K562 (cell line): ENCODE results near the gene GPR15. TPM values are rescaled to one million over a fixed set of nuclear protein-coding genes. Genes with fewer than 3 reads are reported as not detected.

ENCODE experiments used
- ARHGAP35 ChIP-seq: fragments of 450-650 bp; IDR thresholded peaks from 2 replicates; pipeline ENCODE4 v1.6.1; 2018; ENCODE audit not compliant: partially characterized antibody
- CBX2 ChIP-seq: fragments of 200-600 bp; sonication (generic); IDR thresholded peaks from one replicate; pipeline ENCODE4 v1.6.1; 2012; ENCODE audit warnings: mild to moderate bottlenecking, low read length, inconsistent platforms; ENCODE audit not compliant: insufficient read depth, poor library complexity, severe bottlenecking
- CREBBP ChIP-seq: IDR thresholded peaks from one replicate; pipeline ENCODE4 v1.6.1; 2012; ENCODE audit warnings: low read depth, mild to moderate bottlenecking, control low read depth, inconsistent platforms, low read length
- EP400 ChIP-seq: fragments of 450-650 bp; IDR thresholded peaks from 2 replicates; pipeline ENCODE4 v1.6.1; 2017; ENCODE audit warnings: antibody characterized with exemption, mild to moderate bottlenecking, moderate library complexity
- GTF2F1 ChIP-seq: IDR thresholded peaks from 2 replicates; pipeline ENCODE4 v1.6.1; 2011; ENCODE audit warnings: low read depth, low read length, improper control_type of control experiment
- HINFP ChIP-seq: fragments of 450-650 bp; conservative IDR thresholded peaks from 2 replicates; pipeline ENCODE4 v1.6.1; 2016; ENCODE audit warnings: missing genetic modification characterization, low read depth, mild to moderate bottlenecking, control low read depth, missing compliant biosample characterization
- HNRNPH1 ChIP-seq: fragments of 200-400 bp; formaldehyde crosslinking; optimal IDR thresholded peaks from 2 replicates; pipeline ENCODE3; 2017; ENCODE audit warnings: low read depth, mild to moderate bottlenecking, low read length, moderate library complexity
- KDM5B ChIP-seq: fragments of 200-600 bp; sonication (generic); IDR thresholded peaks from 2 replicates; pipeline ENCODE4 v1.6.1; 2012; ENCODE audit warnings: low read depth, mild to moderate bottlenecking, moderate library complexity, low read length, control low read depth, inconsistent platforms; ENCODE audit not compliant: insufficient replicate concordance
- KLF13 ChIP-seq: fragments of 450-650 bp; IDR thresholded peaks from 2 replicates; pipeline ENCODE4 v1.6.1; 2016; ENCODE audit warnings: missing genetic modification characterization, low read depth, mild to moderate bottlenecking, missing compliant biosample characterization, moderate library complexity, borderline replicate concordance
- NFE2L1 ChIP-seq: fragments of 450-650 bp; IDR thresholded peaks from 2 replicates; pipeline ENCODE4 v1.6.1; 2016; ENCODE audit warnings: missing genetic modification characterization, low read depth, mild to moderate bottlenecking, missing compliant biosample characterization, moderate library complexity, borderline replicate concordance
- NFIC ChIP-seq: fragments of 450-650 bp; IDR thresholded peaks from 2 replicates; pipeline ENCODE4 v1.6.1; 2017; ENCODE audit warnings: mild to moderate bottlenecking, inconsistent platforms
- PHF21A ChIP-seq: fragments of 450-650 bp; IDR thresholded peaks from 2 replicates; pipeline ENCODE4 v1.6.1; 2017; ENCODE audit warnings: low read depth, borderline replicate concordance
- POLR3A ChIP-seq: IDR thresholded peaks from 2 replicates; pipeline ENCODE4 v1.6.1; 2011; ENCODE audit warnings: borderline replicate concordance, mild to moderate bottlenecking, moderate library complexity; ENCODE audit not compliant: insufficient read length, insufficient read depth; ENCODE audit errors: extremely low read depth
- SIN3A ChIP-seq, 2 experiments: fragments of 150-350 bp in 1 of 2; IDR thresholded peaks; 2 replicates each; pipeline ENCODE4 v1.6.1; 2011 to 2016; ENCODE audit warnings: borderline replicate concordance in 2 of 2, low read depth in 2 of 2, low read length in 2 of 2, mild to moderate bottlenecking in 2 of 2, moderate library complexity in 2 of 2; ENCODE audit not compliant: control insufficient read depth in 1 of 2
- SMAD4 ChIP-seq: fragments of 250-450 bp; sonication (Bioruptor Pico); conservative IDR thresholded peaks from 2 replicates; pipeline ENCODE4 v1.8.0; 2021; ENCODE audit warnings: inconsistent platforms, mild to moderate bottlenecking, moderate library complexity
- THAP7 ChIP-seq: fragments of 250-450 bp; sonication (Bioruptor Pico); IDR thresholded peaks from 2 replicates; pipeline ENCODE4 v1.5.0; 2021
- YY1 ChIP-seq, 3 experiments: IDR thresholded peaks; 2 replicates each; pipeline ENCODE4 v1.6.1; 2011; ENCODE audit warnings: low read length in 2 of 3, mild to moderate bottlenecking in 2 of 3, moderate library complexity in 2 of 3, borderline replicate concordance in 1 of 3, control low read depth in 1 of 3, low read depth in 1 of 3; ENCODE audit not compliant: insufficient read depth in 3 of 3, insufficient replicate concordance in 2 of 3, control insufficient read depth in 1 of 3, insufficient read length in 1 of 3; ENCODE audit errors: extremely low read depth in 1 of 3
- ZBTB43 ChIP-seq: sonication (generic); formaldehyde crosslinking; IDR thresholded peaks from 2 replicates; pipeline ENCODE4 v1.8.0; 2023; ENCODE audit warnings: mild to moderate bottlenecking, missing genetic modification reagents
- ZNF408 ChIP-seq: fragments of 250-450 bp; sonication (Bioruptor Pico); IDR thresholded peaks from 2 replicates; pipeline ENCODE4 v1.4.0; 2020; ENCODE audit warnings: low read depth, mild to moderate bottlenecking, moderate library complexity
- ZNF511 ChIP-seq: sonication (generic); formaldehyde crosslinking; IDR thresholded peaks from 2 replicates; pipeline ENCODE4 v1.8.0; 2022; ENCODE audit warnings: mild to moderate bottlenecking, missing genetic modification reagents
- ZNF586 ChIP-seq: fragments of 450-650 bp; formaldehyde crosslinking; conservative IDR thresholded peaks from 2 replicates; pipeline ENCODE4 v1.4.0; 2020; ENCODE audit warnings: mild to moderate bottlenecking, moderate library complexity
- polyA plus RNA-seq, 8 experiments: library from polyadenylated mRNA; depleted of rRNA in 4 of 8; stranded (reverse) in 5 of 8; unstranded in 3 of 8; fragments of >200 nt; fragmentation: Nextera tagmentation in 2 of 8; fragmentation: Illumina TruSeq in 1 of 8; extraction: Ambion mirVana in 2 of 8; extraction: Trizol in 1 of 8; gene quantifications; 2 replicates each; pipeline versions ENCODE4 v1.2.1 to v1.2.3, GENCODE V29; 2011 to 2014; ENCODE audit warnings: inconsistent platforms in 1 of 8, missing spikeins in 1 of 8
- total RNA-seq, 7 experiments: library from RNA; depleted of rRNA in 6 of 7; stranded (reverse); fragments of >200 nt in 6 of 7; fragmentation: Illumina TruSeq in 2 of 7; extraction: Trizol in 2 of 7; gene quantifications; 2 replicates each; pipeline versions ENCODE4 v1.2.1 to v1.2.3, GENCODE V29; 2011 to 2021; ENCODE audit warnings: low replicate concordance in 1 of 7

GPR15 gene
- total and polyA plus RNA-seq, 9 of the 15 experiments (the other 6 are each of a cell fraction or from before 2014, with no cell fraction given) = 0.13 TPM; not detected in 8

- TF ChIP-seq ZBTB43 (CRISPR knock-in tag) (no peak), CREBBP (no peak), ZNF511 (no peak), PHF21A (no peak), ZNF408 (no peak), NFE2L1 (tag) (no peak), NFIC (no peak), KDM5B (no peak), THAP7 (no peak), EP400 (peak; percentile 35; the same call in 1 of the 2 replicates), YY1 (IDR thresholded peaks at IDR 0.05; ENCODE audit: borderline replicate concordance in 1 of 3, control insufficient read depth in 1 of 3, extremely low read depth in 1 of 3, insufficient read depth in 3 of 3, insufficient read length in 1 of 3, insufficient replicate concordance in 2 of 3, low read depth in 1 of 3, low read length in 2 of 3) (peak in 1 of 3 experiments; percentile 85), ZNF586 (CRISPR knock-in tag) (no peak), ARHGAP35 (no peak), CBX2 (no peak), GTF2F1 (no peak), HNRNPH1 (no peak), POLR3A (no peak), SMAD4 (CRISPR knock-in tag) (no peak), HINFP (tag) (no peak), KLF13 (tag) (no peak), SIN3A (IDR thresholded peaks at IDR 0.05; ENCODE audit: borderline replicate concordance in 2 of 2, control insufficient read depth in 1 of 2, low read depth in 2 of 2, low read length in 2 of 2) (0 out of 4 replicates have a peak, but pooled peaks of 1 of the 2 experiments have one; percentile 5)
Observed at GRCh38 chr3:98521897-98522543, 9.8 kb upstream of the GPR15 start (continued).
